Subcutaneous adipose tissue (tissue), 4 donors: ENCODE results near the gene ARSD. TPM values are rescaled to one million over a fixed set of nuclear protein-coding genes. Genes with fewer than 3 reads are reported as not detected.

Experiments
- total RNA-seq, 4 donors: library from RNA; depleted of rRNA; stranded (reverse); fragments of >200 nt; gene quantifications; one replicate each; pipeline ENCODE4 v1.1.0, GENCODE V29; 2016
- TF ChIP-seq, protein P1 (sequence below): fragments of 450-650 bp; IDR thresholded peaks from one replicate; pipeline ENCODE4 v1.5.1; 2016; ENCODE audit warnings: low read depth, mild to moderate bottlenecking, control low read depth, antibody characterized with exemption, moderate library complexity

Gene ARSD
- total RNA-seq, 4 donors from 2014 or later = 27.1 to 35.2 (median 34.5) TPM

DNA sequence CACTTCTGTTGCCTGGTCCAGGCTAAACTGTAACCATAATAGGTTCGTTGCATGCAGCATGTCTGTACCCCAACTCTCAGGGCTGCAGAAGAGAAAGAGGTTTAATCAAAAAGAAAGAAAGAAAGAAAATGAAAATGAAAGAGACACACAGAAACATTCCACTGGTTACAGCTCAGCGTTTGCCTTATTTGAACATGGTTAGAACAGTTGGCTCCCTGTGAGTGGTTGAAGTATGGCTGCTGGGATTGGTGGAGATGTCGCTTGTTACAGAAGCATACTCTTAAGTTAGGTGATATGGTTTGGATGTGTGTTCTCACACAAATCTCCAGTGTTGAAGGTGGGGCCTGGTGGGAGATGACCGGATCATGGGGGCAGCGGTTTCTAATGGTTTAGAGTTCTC lies 36.3 kb downstream of the ARSD start:
- TF ChIP-seq, protein P1, sequence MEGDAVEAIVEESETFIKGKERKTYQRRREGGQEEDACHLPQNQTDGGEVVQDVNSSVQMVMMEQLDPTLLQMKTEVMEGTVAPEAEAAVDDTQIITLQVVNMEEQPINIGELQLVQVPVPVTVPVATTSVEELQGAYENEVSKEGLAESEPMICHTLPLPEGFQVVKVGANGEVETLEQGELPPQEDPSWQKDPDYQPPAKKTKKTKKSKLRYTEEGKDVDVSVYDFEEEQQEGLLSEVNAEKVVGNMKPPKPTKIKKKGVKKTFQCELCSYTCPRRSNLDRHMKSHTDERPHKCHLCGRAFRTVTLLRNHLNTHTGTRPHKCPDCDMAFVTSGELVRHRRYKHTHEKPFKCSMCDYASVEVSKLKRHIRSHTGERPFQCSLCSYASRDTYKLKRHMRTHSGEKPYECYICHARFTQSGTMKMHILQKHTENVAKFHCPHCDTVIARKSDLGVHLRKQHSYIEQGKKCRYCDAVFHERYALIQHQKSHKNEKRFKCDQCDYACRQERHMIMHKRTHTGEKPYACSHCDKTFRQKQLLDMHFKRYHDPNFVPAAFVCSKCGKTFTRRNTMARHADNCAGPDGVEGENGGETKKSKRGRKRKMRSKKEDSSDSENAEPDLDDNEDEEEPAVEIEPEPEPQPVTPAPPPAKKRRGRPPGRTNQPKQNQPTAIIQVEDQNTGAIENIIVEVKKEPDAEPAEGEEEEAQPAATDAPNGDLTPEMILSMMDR = no peak

DNA sequence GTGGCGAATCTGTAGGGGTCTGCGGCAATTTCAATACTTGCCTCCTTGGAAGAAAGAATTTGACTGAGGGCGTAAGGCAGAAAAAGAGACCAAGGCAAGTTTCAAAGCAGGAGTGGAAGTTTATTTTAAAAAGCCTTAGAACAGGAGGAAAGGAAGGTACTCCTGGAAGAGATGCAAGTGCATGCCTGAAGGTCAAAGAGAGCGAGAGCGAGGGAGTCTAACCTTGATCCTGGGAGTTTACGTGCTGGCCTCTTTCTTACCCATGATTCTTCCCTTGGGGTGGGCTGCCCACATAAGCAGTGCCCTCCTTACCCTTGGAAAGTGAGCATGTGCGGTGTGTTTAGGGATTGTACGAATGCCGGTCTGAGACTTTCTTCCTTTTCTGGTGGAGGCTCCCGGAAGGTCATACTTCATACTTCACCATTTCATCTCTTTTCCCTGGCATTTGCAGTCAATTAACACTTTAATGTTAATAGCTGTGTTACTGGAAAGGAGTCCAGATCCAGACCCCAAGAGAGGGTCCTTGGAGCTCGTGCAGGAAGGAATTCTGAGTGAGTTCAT lies 40.0 kb downstream of the ARSD start:
- TF ChIP-seq, protein P1 = no peak

DNA sequence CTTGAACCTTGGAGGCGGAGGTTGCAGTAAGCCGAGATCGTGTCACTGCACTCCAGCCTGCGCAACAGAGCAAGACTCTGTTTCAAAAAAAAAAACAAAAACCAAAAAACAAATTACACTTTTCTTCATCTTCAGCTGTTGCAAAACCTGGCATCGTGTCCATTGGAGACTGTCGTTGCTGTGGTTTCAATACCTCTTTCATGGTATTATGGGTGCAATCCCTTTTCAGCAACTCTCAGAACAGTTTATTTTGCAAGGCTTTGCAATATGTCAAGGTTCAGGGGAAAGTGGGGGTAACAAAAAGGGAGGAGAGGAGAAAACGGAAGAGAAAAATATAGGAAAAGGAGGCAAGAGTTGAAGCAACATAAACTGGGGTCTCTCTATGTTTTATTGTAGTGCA lies 40.8 kb downstream of the ARSD start:
- TF ChIP-seq, protein P1 = no peak

DNA sequence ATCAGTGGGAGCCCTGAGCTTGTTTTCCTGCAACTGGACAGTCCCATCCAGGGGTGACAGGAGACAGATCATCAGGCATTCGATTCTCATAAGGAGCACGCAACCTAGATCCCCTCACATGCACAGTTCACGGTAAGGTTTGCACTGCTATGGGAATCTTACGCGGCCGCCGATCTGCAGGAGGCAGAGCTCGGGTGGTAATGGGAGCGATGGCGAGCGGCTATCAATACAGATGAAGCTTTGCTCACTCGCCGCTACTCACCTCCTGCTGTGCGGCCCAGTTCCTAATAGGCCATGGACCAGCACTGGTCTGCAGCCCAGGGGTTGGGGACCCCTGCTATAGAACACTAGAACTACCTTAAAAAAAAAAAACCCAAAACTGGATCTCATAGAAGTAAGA lies 45.4 kb downstream of the ARSD start:
- TF ChIP-seq, protein P1 = no peak

DNA sequence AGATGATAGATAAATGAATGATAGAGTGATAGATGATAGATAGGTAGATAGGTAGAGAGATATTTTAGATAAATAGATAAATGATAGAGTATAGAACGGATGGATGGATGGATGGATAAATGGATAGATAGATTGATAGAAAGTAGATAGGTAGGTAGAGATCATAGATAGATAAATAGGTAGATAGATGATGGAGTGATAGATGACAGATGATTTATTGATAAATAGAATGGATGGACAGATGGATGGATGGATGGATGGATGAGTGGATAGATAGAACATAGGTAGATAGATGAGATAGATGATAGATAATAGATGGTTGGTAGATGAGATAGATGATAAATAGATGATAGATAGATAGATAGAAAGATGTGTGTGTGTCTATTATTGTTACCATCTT lies 49.5 kb downstream of the ARSD start:
- TF ChIP-seq, protein P1 = no peak

DNA sequence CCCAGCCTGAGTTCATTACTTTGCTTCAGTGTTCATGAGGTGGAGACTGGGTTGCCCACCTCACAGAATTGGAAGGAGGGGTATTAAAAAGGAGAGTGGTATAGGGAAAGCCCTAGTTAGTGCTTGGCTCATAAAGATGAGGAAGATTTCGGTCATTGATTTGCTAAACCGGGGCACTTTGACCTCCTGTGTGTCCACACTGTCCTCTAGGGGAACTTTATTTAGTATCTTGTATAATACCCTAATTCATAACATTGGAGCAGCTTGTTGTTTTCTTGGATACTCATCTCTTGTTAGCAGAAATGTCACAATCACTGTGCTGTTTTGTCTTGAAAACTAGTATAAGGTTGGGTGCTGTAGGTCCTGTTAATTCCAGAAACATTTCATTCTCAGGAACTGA lies 50.6 kb downstream of the ARSD start:
- TF ChIP-seq, protein P1 = no peak

DNA sequence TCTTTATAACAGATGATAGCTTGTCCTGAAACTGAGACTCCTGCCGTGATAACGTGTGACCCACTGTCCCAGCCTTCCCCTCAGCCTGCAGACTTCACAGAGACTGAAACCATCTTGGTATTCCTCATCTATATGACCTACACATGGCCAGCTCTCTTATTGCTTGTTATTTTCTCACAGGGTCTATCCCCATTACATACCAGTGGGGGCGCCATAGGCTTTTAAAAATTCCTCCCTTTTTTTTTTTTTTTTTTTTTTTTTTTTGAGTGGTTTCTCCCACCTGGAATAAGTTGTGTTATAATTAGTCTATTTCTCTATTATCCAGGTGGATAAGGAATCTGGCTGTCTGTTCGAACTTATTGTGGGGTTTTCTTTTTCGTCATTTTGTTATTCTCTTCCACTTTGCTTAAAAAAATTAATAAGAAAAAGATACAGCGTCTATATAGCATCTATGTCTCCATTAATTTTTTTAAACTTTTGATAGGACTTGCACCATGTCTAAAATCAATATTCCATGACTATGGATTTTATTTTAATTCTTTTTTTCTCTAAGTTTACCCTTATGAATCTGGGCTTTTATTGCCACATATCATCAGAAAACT lies 53.2 kb downstream of the ARSD start:
- TF ChIP-seq, protein P1 = no peak
